DND-41 (cell line): ENCODE results near the gene PDCD5.

Experiments
- EZH2 ChIP-seq: IDR thresholded peaks from 3 replicates; pipeline ENCODE4 v1.6.1; 2012; ENCODE audit warnings: borderline replicate concordance, low read depth, mild to moderate bottlenecking, moderate library complexity, low read length, inconsistent platforms; ENCODE audit not compliant: severe bottlenecking
- TF ChIP-seq, protein P1 (sequence below): IDR thresholded peaks from 2 replicates; pipeline ENCODE4 v1.5.1; 2012; ENCODE audit warnings: borderline replicate concordance, low read length, moderate library complexity, mild to moderate bottlenecking; ENCODE audit not compliant: poor library complexity, severe bottlenecking; ENCODE audit errors: extremely low read depth

DNA sequence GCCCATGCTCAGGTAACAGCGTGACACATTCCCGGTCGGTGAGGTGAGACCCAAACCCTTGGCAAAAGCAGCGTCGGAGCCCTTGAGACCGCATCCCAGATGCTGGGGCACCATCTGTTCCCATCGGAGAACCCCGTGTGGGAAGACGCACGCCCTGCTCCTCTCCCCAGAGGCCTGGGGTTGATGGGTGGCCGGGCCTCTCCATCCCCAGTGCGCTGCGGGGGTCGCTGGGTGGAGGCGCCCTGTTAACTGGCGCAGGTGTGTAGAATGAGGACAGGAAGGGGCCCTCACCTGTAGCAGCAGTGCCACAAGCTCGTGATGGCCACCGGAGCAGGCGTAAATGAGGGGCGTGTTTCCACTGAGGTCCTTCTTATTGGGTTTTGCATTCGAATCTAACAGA lies 24.6 kb downstream of the PDCD5 start:
- TF ChIP-seq, protein P1, sequence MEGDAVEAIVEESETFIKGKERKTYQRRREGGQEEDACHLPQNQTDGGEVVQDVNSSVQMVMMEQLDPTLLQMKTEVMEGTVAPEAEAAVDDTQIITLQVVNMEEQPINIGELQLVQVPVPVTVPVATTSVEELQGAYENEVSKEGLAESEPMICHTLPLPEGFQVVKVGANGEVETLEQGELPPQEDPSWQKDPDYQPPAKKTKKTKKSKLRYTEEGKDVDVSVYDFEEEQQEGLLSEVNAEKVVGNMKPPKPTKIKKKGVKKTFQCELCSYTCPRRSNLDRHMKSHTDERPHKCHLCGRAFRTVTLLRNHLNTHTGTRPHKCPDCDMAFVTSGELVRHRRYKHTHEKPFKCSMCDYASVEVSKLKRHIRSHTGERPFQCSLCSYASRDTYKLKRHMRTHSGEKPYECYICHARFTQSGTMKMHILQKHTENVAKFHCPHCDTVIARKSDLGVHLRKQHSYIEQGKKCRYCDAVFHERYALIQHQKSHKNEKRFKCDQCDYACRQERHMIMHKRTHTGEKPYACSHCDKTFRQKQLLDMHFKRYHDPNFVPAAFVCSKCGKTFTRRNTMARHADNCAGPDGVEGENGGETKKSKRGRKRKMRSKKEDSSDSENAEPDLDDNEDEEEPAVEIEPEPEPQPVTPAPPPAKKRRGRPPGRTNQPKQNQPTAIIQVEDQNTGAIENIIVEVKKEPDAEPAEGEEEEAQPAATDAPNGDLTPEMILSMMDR, result no peak
- TF ChIP-seq EZH2, result no peak
